PC-3 (cell line): ENCODE data around the gene MTX1. TPM values are rescaled to one million over a fixed set of nuclear protein-coding genes. Genes with fewer than 3 reads are reported as not detected.

Experiments used
- ATAC-seq: fragments of 200-7000 bp; cut with Tn5 transposase; 2 replicates; pipeline ENCODE4 v1.9.1; 2020; ENCODE audit warnings: mild to moderate bottlenecking, moderate library complexity
- BruUV-seq: library from RNA; stranded (reverse); fragments of 400-500 nt; replicated peaks from 2 replicates; lab custom pipeline; 2021; lab: Mats Ljungman, UMichigan
- CTCF ChIA-PET: fragments of 300-600 bp; sonication (Branson Sonifier 250); formaldehyde crosslinking; loops from one replicate; lab custom pipeline; 2022; ENCODE audit warnings: antibody characterized with exemption; lab: Charles Lee
- POLR2A ChIA-PET: fragments of 300-600 bp; sonication (Branson Sonifier 250); formaldehyde crosslinking; loops from one replicate; lab custom pipeline; 2022; ENCODE audit warnings: antibody characterized with exemption; ENCODE audit not compliant: unreplicated experiment; lab: Charles Lee
- DNase-seq: peaks from one replicate; pipeline ENCODE4 v3.0.0-alpha.2; 2015
- H2AFZ ChIP-seq: fragments of 300-600 bp; sonication (generic); 2 replicates; pipeline ENCODE4 v1.6.0; 2016; ENCODE audit warnings: antibody characterized with exemption, low read length
- H3F3A ChIP-seq: fragments of 300-600 bp; sonication (generic); one replicate; pipeline ENCODE4 v1.6.0; 2017; ENCODE audit warnings: antibody characterized with exemption, low read length, control low read depth, mild to moderate bottlenecking; ENCODE audit not compliant: unreplicated experiment
- H3K27ac ChIP-seq: fragments of 300-600 bp; sonication (generic); 2 replicates; pipeline ENCODE4 v1.5.1; 2016; ENCODE audit warnings: mild to moderate bottlenecking, low read length
- H3K27me3 ChIP-seq: fragments of 300-600 bp; sonication (generic); 2 replicates; pipeline ENCODE4 v1.6.1; 2016; ENCODE audit warnings: low read length, mixed read lengths
- H3K36me3 ChIP-seq: fragments of 300-600 bp; sonication (generic); 2 replicates; pipeline ENCODE4 v1.6.1; 2016; ENCODE audit warnings: low read depth, mixed run types, low read length, mixed read lengths
- H3K4me1 ChIP-seq: fragments of 300-600 bp; sonication (generic); 2 replicates; pipeline ENCODE4 v1.5.1; 2016; ENCODE audit warnings: low read length; ENCODE audit not compliant: insufficient read depth
- H3K4me2 ChIP-seq: fragments of 300-600 bp; sonication (generic); 2 replicates; pipeline ENCODE4 v1.6.0; 2016; ENCODE audit warnings: low read length
- H3K4me3 ChIP-seq: fragments of 300-600 bp; sonication (generic); 2 replicates; pipeline ENCODE4 v1.5.1; 2016; ENCODE audit warnings: mild to moderate bottlenecking, low read length, mixed read lengths
- H3K79me2 ChIP-seq: fragments of 300-600 bp; sonication (generic); 2 replicates; pipeline ENCODE4 v1.6.1; 2017; ENCODE audit warnings: low read length, mixed read lengths
- H3K9ac ChIP-seq: fragments of 300-600 bp; sonication (generic); 2 replicates; pipeline ENCODE4 v1.6.0; 2016; ENCODE audit warnings: mild to moderate bottlenecking, low read length
- H3K9me2 ChIP-seq: fragments of 300-600 bp; sonication (generic); replicated peaks from 2 replicates; pipeline ENCODE4 v1.6.1; 2016; ENCODE audit warnings: mixed run types, low read length, mixed read lengths
- H3K9me3 ChIP-seq: fragments of 300-600 bp; sonication (generic); 2 replicates; pipeline ENCODE4 v1.6.1; 2016; ENCODE audit warnings: low read length, mixed read lengths
- H4K20me1 ChIP-seq: fragments of 300-600 bp; sonication (generic); 2 replicates; pipeline ENCODE4 v1.6.1; 2016; ENCODE audit warnings: low read length, mixed read lengths
- EZH2 ChIP-seq: fragments of 300-600 bp; sonication (generic); IDR thresholded peaks from one replicate; pipeline ENCODE4 v1.6.1; 2017; ENCODE audit warnings: antibody characterized with exemption, mild to moderate bottlenecking, low read length; ENCODE audit not compliant: unreplicated experiment
- EZH2phosphoT487 ChIP-seq: fragments of 300-600 bp; sonication (generic); IDR thresholded peaks from 2 replicates; pipeline ENCODE4 v1.6.1; 2018; ENCODE audit warnings: mild to moderate bottlenecking, antibody characterized with exemption, low read length, borderline replicate concordance
- intact Hi-C: fragments of 100-400 bp; cut with micrococcal nuclease; formaldehyde crosslinking; loops from 2 replicates; pipeline ENCODE4 v1.9.0; 2023
- total RNA-seq: library from RNA; depleted of rRNA; stranded (reverse); fragments of >200 nt; gene quantifications from 2 replicates; pipeline ENCODE4 v1.2.3, GENCODE V29; 2014
- TF ChIP-seq, protein P1 (sequence below): fragments of 300-600 bp; sonication (generic); conservative IDR thresholded peaks from 2 replicates; pipeline ENCODE4 v1.5.1; 2017; ENCODE audit warnings: antibody characterized with exemption, low read depth, mild to moderate bottlenecking, low read length

MTX1 gene
- total RNA-seq, 1 experiment from 2014 or later: 152 TPM

DNA sequence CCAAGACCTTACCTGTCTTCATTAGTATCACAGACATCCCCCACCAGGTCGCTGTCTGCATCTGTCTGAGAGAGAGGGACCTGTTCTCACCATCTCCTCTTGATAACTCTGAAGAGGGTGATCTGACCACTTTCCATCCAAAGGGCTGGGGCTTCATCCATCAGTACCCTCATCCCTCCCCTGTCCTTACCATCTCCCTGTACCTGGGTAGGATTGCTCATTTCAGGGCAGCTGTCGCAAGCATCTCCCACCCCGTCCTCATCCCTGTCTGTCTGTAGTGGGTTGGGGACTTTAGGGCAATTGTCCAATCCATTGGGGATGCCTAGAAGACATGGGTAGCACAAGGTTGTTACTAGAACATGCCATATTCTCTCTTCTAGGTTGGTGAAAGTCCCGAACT lies 8.7 kb upstream of the MTX1 start:
- no peak for DNase-seq
- Histone ChIP-seq H3K36me3 (peaks cover 4% of the 10 kb centered on the region; the same call in 1 of the 2 replicates), H3K9ac (no peak overlapping the region), H3K4me1 (peaks cover 8% of the 10 kb centered on the region), H3K79me2 (peaks cover 4% of the 10 kb centered on the region; the same call in 1 of the 2 replicates), H3K4me3 (no peak overlapping the region), H3K27ac (no peak overlapping the region), H3K9me3 (no peaks in the 10 kb centered on the region), H3K27me3 (no peaks in the 10 kb centered on the region), H4K20me1 (no peaks in the 10 kb centered on the region), H3F3A (no peaks in the 10 kb centered on the region), H3K4me2 (no peak overlapping the region), H3K9me2 (no peaks in the 10 kb centered on the region), H2AFZ (no peak overlapping the region)
- CTCF ChIA-PET: no interaction called here
- intact Hi-C loops: no loop called here
- TF ChIP-seq EZH2 (no peak), EZH2phosphoT487 (no peak)
- TF ChIP-seq, protein P1, sequence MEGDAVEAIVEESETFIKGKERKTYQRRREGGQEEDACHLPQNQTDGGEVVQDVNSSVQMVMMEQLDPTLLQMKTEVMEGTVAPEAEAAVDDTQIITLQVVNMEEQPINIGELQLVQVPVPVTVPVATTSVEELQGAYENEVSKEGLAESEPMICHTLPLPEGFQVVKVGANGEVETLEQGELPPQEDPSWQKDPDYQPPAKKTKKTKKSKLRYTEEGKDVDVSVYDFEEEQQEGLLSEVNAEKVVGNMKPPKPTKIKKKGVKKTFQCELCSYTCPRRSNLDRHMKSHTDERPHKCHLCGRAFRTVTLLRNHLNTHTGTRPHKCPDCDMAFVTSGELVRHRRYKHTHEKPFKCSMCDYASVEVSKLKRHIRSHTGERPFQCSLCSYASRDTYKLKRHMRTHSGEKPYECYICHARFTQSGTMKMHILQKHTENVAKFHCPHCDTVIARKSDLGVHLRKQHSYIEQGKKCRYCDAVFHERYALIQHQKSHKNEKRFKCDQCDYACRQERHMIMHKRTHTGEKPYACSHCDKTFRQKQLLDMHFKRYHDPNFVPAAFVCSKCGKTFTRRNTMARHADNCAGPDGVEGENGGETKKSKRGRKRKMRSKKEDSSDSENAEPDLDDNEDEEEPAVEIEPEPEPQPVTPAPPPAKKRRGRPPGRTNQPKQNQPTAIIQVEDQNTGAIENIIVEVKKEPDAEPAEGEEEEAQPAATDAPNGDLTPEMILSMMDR: no peak
- POLR2A ChIA-PET: interaction anchor here (0.6 kb wide), 1 partner anchor 41 kb away, joined by 4 read pairs; a partner anchor contains a TSS
- BruUV-seq: no TSS peak
- ATAC-seq: no peak

DNA sequence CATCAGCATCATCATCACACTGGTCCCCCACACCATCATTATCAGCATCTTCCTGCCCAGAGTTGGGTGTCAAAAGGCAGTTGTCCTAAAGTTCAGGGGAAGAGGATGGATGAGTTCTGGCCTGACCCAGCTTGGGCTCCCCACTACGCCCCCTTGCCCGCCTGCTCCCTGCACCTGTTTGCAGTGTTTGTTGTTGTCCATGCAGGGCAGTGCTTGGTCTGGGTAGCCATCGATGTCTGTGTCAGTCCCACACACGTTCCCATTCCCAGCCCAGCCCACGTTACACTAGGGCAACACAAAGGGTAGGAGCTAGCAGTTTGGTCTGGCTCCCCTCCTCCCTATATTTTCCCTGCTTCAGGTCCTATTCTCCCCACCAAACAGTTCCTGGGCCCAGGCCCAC lies 7.6 kb upstream of the MTX1 start:
- H3K9me2 ChIP-seq: no peaks in the 10 kb centered on the region
- ATAC-seq: no peak
- no peak overlapping the region for H3K9ac ChIP-seq
- POLR2A ChIA-PET: no interaction called here
- no peaks in the 10 kb centered on the region for H3K9me3 ChIP-seq
- H3K4me3 ChIP-seq: no peak overlapping the region
- no peak for DNase-seq
- H3K27me3 ChIP-seq: no peaks in the 10 kb centered on the region
- no peaks in the 10 kb centered on the region for H3K79me2 ChIP-seq
- peaks cover under 1% of the 10 kb centered on the region; the same call in 1 of the 2 replicates for H3K4me1 ChIP-seq
- TF ChIP-seq, protein P1: no peak
- no peak for TF ChIP-seq EZH2
- TF ChIP-seq EZH2phosphoT487: no peak
- no peaks in the 10 kb centered on the region for H4K20me1 ChIP-seq
- H3F3A ChIP-seq: no peaks in the 10 kb centered on the region
- no peak overlapping the region for H2AFZ ChIP-seq
- no peak overlapping the region for H3K27ac ChIP-seq
- CTCF ChIA-PET: no interaction called here
- intact Hi-C loops: no loop called here
- H3K4me2 ChIP-seq: no peak overlapping the region
- no TSS peak for BruUV-seq
- peaks cover 4% of the 10 kb centered on the region; the same call in 1 of the 2 replicates for H3K36me3 ChIP-seq

DNA sequence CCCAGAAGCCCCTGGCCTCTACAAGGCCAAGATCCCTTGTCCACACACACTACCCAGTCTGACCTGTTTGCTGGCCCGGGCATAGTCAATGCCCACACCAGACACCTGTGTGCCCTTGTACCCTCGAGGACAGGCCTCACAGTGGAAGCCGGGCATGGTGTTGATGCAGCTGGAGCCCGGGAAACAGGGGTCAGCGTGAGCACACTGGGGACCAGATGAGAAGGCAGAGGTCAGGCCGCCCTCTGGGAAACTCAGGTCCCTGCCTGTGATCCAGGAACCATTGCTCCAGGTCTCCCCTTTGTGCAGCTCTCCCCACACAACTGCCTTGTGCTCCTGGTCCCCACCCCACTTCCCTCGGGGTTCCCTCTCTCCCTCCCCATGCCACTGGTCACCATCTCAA lies 6.3 kb upstream of the MTX1 start:
- Histone ChIP-seq H3K9me3 (no peaks in the 10 kb centered on the region), H3K4me2 (no peak overlapping the region), H3K9me2 (no peaks in the 10 kb centered on the region), H3K9ac (no peak overlapping the region), H3F3A (no peaks in the 10 kb centered on the region), H2AFZ (no peak overlapping the region), H3K4me1 (peaks cover 4% of the 10 kb centered on the region), H3K79me2 (no peaks in the 10 kb centered on the region), H4K20me1 (no peaks in the 10 kb centered on the region), H3K27ac (no peak overlapping the region), H3K36me3 (0 out of 2 replicates have a peak, but pooled peaks cover under 1% of the 10 kb centered on the region), H3K27me3 (no peaks in the 10 kb centered on the region), H3K4me3 (no peak overlapping the region)
- TF ChIP-seq, protein P1: no peak
- TF ChIP-seq EZH2 (no peak), EZH2phosphoT487 (no peak)
- DNase-seq: no peak
- ChIA-PET CTCF (no interaction called here), POLR2A (no interaction called here)
- intact Hi-C loops: no loop called here
- BruUV-seq: no TSS peak
- ATAC-seq: no peak
